Measurements from ENCODE around the gene RAD23A. TPM values are rescaled to one million over a fixed set of nuclear protein-coding genes. Genes with fewer than 3 reads are reported as not detected.

Gene RAD23A
- total and polyA plus RNA-seq, 9 of the 15 experiments (the other 6 are each of a cell fraction or from before 2014, with no cell fraction given), result 9.5 to 181 (median 101) TPM

DNA sequence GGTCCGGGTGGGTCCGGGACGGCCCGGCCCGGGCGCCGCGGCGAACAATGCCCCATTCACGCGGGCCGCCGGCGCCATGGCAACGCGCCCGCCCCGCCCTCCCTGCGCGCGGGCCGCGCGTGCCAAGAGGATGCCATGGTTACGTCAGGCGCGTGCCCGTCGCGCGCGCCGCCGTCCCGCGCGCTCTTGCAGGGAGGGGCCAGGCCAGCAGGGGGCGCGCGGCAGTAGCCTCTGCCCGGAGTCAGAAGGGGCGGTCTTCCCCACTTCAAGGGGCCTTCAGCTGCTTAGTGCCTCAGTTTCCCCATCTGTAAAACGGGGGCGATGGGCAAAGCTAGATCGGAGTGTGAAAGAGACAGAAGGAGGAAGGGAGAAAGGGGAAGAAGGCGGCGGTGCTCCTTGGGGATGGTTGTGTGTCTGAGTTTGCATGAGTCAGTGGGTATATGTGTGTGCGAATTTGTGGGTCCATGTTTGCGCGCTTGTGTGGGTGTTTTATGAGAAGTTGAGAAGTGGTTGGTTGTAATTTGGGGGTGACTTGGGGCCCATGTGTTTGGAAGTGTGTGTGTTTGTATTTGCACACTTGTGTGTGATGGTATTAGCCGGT, 38.0 kb downstream of the RAD23A start (continued):
- TF ChIP-seq, protein P1, sequence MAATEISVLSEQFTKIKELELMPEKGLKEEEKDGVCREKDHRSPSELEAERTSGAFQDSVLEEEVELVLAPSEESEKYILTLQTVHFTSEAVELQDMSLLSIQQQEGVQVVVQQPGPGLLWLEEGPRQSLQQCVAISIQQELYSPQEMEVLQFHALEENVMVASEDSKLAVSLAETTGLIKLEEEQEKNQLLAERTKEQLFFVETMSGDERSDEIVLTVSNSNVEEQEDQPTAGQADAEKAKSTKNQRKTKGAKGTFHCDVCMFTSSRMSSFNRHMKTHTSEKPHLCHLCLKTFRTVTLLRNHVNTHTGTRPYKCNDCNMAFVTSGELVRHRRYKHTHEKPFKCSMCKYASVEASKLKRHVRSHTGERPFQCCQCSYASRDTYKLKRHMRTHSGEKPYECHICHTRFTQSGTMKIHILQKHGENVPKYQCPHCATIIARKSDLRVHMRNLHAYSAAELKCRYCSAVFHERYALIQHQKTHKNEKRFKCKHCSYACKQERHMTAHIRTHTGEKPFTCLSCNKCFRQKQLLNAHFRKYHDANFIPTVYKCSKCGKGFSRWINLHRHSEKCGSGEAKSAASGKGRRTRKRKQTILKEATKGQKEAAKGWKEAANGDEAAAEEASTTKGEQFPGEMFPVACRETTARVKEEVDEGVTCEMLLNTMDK (IDR thresholded peaks at IDR 0.05; ENCODE audit: borderline replicate concordance, insufficient read depth, low read depth, low read length, poor library complexity, severe bottlenecking), result peak; percentile 45
- TF ChIP-seq, protein P2, sequence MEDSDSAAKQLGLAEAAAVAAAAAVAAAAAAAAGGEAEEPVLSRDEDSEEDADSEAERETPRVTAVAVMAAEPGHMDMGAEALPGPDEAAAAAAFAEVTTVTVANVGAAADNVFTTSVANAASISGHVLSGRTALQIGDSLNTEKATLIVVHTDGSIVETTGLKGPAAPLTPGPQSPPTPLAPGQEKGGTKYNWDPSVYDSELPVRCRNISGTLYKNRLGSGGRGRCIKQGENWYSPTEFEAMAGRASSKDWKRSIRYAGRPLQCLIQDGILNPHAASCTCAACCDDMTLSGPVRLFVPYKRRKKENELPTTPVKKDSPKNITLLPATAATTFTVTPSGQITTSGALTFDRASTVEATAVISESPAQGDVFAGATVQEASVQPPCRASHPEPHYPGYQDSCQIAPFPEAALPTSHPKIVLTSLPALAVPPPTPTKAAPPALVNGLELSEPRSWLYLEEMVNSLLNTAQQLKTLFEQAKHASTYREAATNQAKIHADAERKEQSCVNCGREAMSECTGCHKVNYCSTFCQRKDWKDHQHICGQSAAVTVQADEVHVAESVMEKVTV (CRISPR knock-in tag; IDR thresholded peaks at IDR 0.05), result peak; percentile 63
- peak; percentile 40; the same call in 1 of the 2 replicates for TF ChIP-seq JUN (IDR thresholded peaks at IDR 0.05; ENCODE audit: borderline replicate concordance, low read depth, low read length)
- TF ChIP-seq JUN (CRISPR knock-in tag; IDR thresholded peaks at IDR 0.05; ENCODE audit: borderline replicate concordance), result no peak; the same call in 1 of the 2 replicates
- peak; percentile 40 for TF ChIP-seq HCFC1 (IDR thresholded peaks at IDR 0.05; ENCODE audit: low read depth, low read length)
- 0 out of 2 replicates have a peak, but pooled peaks have one; percentile 36 for TF ChIP-seq E2F5 (CRISPR knock-in tag; IDR thresholded peaks at IDR 0.05)
- TF ChIP-seq ZNF282 (CRISPR knock-in tag; IDR thresholded peaks at IDR 0.05), result no peak
- peak; percentile 24; the same call in 1 of the 2 replicates for TF ChIP-seq NBN (IDR thresholded peaks at IDR 0.05; ENCODE audit: low read depth)
- TF ChIP-seq JUND (IDR thresholded peaks at IDR 0.05; ENCODE audit: borderline replicate concordance, low read depth, low read length), result peak; percentile 69
- peak; percentile 33; the same call in 2 of the 3 replicates for TF ChIP-seq JUND (tag; IDR thresholded peaks at IDR 0.05; ENCODE audit: borderline replicate concordance, low read depth, low read length)
- TF ChIP-seq NR4A1 (CRISPR knock-in tag; IDR thresholded peaks at IDR 0.05), result no peak
- TF ChIP-seq NR4A1 (tag; IDR thresholded peaks at IDR 0.05), result peak; percentile 64; the same call in 1 of the 2 replicates
- peak; percentile 80 for TF ChIP-seq ZNF175 (CRISPR knock-in tag; IDR thresholded peaks at IDR 0.05; ENCODE audit: low read depth)
- peak; percentile 84 for TF ChIP-seq CREM (IDR thresholded peaks at IDR 0.05; ENCODE audit: low read depth)
- peak; percentile 95 for TF ChIP-seq GATAD2A (IDR thresholded peaks at IDR 0.05)
- peak; percentile 33; the same call in 1 of the 2 replicates for TF ChIP-seq MTA2 (IDR thresholded peaks at IDR 0.05; ENCODE audit: low read depth)
- TF ChIP-seq, protein P3, sequence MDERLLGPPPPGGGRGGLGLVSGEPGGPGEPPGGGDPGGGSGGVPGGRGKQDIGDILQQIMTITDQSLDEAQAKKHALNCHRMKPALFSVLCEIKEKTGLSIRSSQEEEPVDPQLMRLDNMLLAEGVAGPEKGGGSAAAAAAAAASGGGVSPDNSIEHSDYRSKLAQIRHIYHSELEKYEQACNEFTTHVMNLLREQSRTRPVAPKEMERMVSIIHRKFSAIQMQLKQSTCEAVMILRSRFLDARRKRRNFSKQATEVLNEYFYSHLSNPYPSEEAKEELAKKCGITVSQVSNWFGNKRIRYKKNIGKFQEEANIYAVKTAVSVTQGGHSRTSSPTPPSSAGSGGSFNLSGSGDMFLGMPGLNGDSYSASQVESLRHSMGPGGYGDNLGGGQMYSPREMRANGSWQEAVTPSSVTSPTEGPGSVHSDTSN (CRISPR knock-in tag; IDR thresholded peaks at IDR 0.05; ENCODE audit: low read depth), result no peak
- TF ChIP-seq, protein P3 (tag; conservative IDR thresholded peaks at IDR 0.05; ENCODE audit: low read depth), result no peak
- TF ChIP-seq ZNF589 (CRISPR knock-in tag; IDR thresholded peaks at IDR 0.05; ENCODE audit: low read depth), result 0 out of 2 replicates have a peak, but pooled peaks have one; percentile 51
- no peak for TF ChIP-seq ATF1 (CRISPR knock-in tag; IDR thresholded peaks at IDR 0.05)
- TF ChIP-seq ATF1 (tag; IDR thresholded peaks at IDR 0.05), result peak; percentile 67

Data from K562 (cell line).